Body of pancreas (tissue), 4 donors: ENCODE results near the gene VEGFB. TPM values are rescaled to one million over a fixed set of nuclear protein-coding genes. Genes with fewer than 3 reads are reported as not detected.
A peak's percentile ranks its signal among the peaks of the same experiment; 100 is the strongest.

Experiments
- ATAC-seq: fragments of 150-250 bp; one replicate; pipeline ENCODE4 v1.9.1; 2016
- DNase-seq, 4 donors: peaks; one replicate each; pipeline ENCODE4 v3.0.0-alpha.2; 2019
- H3K27ac ChIP-seq, 4 donors: fragments of 200-600 bp; sonication (generic); 1 replicate in 3 of 4; 2 replicates in 1 of 4; pipeline versions ENCODE4 v1.5.1 to v1.6.1; 2016 to 2019; ENCODE audit warnings: mild to moderate bottlenecking in 1 of 4, mixed read lengths in 1 of 4, moderate library complexity in 1 of 4
- H3K27me3 ChIP-seq, 2 donors: fragments of 200-600 bp; sonication (generic); one replicate each; pipeline ENCODE4 v1.6.0; 2016; ENCODE audit warnings: mild to moderate bottlenecking in 1 of 2
- H3K36me3 ChIP-seq, 2 donors: fragments of 200-600 bp; sonication (generic); replicated peaks in 1 of 2; 2 replicates each; pipeline ENCODE4 v1.5.1; 2016; ENCODE audit warnings: low read depth in 2 of 2; ENCODE audit not compliant: insufficient read depth in 1 of 2
- H3K4me1 ChIP-seq: fragments of 200-600 bp; sonication (generic); one replicate; pipeline ENCODE4 v1.6.0; 2016
- H3K4me3 ChIP-seq, 2 donors: fragments of 200-600 bp; sonication (generic); 1 replicate in 1 of 2; 2 replicates in 1 of 2; pipeline ENCODE4 v1.5.1; 2016 to 2019
- H3K9me3 ChIP-seq, 3 donors: fragments of 200-600 bp; sonication (generic); 1 replicate in 2 of 3; 2 replicates in 1 of 3; pipeline ENCODE4 v1.5.1; 2016
- POLR2A ChIP-seq, 3 donors: fragments of 450-650 bp; IDR thresholded peaks; one replicate each; pipeline ENCODE4 v1.6.1; 2016; ENCODE audit warnings: antibody characterized with exemption in 3 of 3, mild to moderate bottlenecking in 2 of 3
- WGBS, 2 donors: methylation state at CpG; one replicate each; pipeline ENCODE4 v1.1.5; 2017; 5-methylcytosine and 5-hydroxymethylcytosine counted together
- intact Hi-C: fragments of 100-400 bp; cut with DNase I; formaldehyde crosslinking; loops from one replicate; pipeline ENCODE4 v1.15.1; 2023
- total RNA-seq, 2 donors: library from RNA; depleted of rRNA; stranded (reverse); fragments of >200 nt; gene quantifications; one replicate each; pipeline ENCODE4 v1.1.0, GENCODE V29; 2016
- TF ChIP-seq, protein P1 (sequence below), 7 experiments: fragments of 450-650 bp in 4 of 7; fragments of 200-600 bp in 3 of 7; sonication (generic) in 3 of 7; IDR thresholded peaks; one replicate each; pipeline ENCODE4 v1.5.1; 2016 to 2019; ENCODE audit warnings: antibody characterized with exemption in 7 of 7

Gene VEGFB
- total RNA-seq, 2 donors from 2014 or later: 32.4 to 108 TPM

DNA sequence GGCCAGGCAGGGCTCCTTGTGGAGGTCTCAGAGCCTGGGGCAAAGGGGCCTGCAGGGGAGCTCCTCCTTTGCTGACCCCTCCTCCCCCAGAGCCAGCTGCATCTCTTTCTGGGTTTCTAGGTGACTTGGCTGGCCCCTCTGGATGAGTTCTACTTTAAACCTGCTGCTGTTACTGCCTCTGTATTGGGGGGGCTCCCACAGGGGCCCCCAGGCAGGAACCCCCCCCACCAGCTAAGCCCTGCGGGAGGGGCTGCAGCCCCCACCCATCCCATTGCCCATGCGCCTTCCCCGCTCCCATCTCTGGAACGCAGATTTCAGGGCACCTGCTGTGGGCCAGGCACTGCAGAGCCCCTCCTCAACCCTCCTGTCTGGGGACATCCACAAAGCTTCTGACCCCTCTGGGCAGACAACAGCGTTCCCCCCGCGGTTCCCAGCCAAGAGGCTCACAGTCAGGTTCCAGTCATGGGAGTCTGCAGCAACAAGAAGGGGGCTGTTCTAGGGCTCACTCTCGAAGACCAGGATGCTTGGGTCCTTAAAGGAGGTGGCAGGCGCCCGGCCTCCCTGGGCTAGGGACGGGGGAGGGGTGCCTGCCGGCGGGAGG, 16.1 kb downstream of the VEGFB start:
- WGBS, 2 donors: 26% methylated on average over 13 of the region's 13 CpGs; no CpG with 5 or more reads in 1 of the 2 donors
- ATAC-seq (no peak), DNase-seq (no peak)
- no peak overlapping the region for H3K4me3 ChIP-seq
- peaks cover 35% of the 10 kb centered on the region for H3K4me1 ChIP-seq
- TF ChIP-seq, protein P1, sequence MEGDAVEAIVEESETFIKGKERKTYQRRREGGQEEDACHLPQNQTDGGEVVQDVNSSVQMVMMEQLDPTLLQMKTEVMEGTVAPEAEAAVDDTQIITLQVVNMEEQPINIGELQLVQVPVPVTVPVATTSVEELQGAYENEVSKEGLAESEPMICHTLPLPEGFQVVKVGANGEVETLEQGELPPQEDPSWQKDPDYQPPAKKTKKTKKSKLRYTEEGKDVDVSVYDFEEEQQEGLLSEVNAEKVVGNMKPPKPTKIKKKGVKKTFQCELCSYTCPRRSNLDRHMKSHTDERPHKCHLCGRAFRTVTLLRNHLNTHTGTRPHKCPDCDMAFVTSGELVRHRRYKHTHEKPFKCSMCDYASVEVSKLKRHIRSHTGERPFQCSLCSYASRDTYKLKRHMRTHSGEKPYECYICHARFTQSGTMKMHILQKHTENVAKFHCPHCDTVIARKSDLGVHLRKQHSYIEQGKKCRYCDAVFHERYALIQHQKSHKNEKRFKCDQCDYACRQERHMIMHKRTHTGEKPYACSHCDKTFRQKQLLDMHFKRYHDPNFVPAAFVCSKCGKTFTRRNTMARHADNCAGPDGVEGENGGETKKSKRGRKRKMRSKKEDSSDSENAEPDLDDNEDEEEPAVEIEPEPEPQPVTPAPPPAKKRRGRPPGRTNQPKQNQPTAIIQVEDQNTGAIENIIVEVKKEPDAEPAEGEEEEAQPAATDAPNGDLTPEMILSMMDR (IDR thresholded peaks at IDR 0.05): no peak
- TF ChIP-seq POLR2A (IDR thresholded peaks at IDR 0.05): no peak
- H3K9me3 ChIP-seq: no peaks in the 10 kb centered on the region
- intact Hi-C loops: no loop called here
- H3K27ac ChIP-seq: no peak overlapping the region
- no peaks in the 10 kb centered on the region for H3K27me3 ChIP-seq
- no peaks in the 10 kb centered on the region for H3K36me3 ChIP-seq

GRCh38 chr11:64251016-64251752, 16.8 kb downstream of the VEGFB start, which contains the start of gene PLCB3:
Gene PLCB3 (plus strand): TSS chr11:64251530. CDS start chr11:64251650, 120 bp downstream.
- H3K4me1 ChIP-seq: peaks cover 35% of the 10 kb centered on the region
- peak within 1 kb of the TSS in 3 of 4 donors; percentile 46 to 67 (median 48) for H3K27ac ChIP-seq
- H3K27me3 ChIP-seq: no peaks in the 10 kb centered on the region
- H3K36me3 ChIP-seq: no peaks in the 10 kb centered on the region
- H3K9me3 ChIP-seq: no peaks in the 10 kb centered on the region
- WGBS, 2 donors: 1% methylated on average over 33 of the region's 75 CpGs; no CpG with 5 or more reads in 1 of the 2 donors
- intact Hi-C loops: no loop called here
- peak within 1 kb of the TSS; percentile 29 to 62 for H3K4me3 ChIP-seq
- ATAC-seq (peak; percentile 65), DNase-seq (peak; percentile 54 to 68 (median 62))
- TF ChIP-seq, protein P1 (IDR thresholded peaks at IDR 0.05): peak; percentile 51 to 95 (median 79)
- peak in 1 of 3 donors; percentile 18 for TF ChIP-seq POLR2A (IDR thresholded peaks at IDR 0.05)

GRCh38 chr11:64251753-64252002, 17.3 kb downstream of the VEGFB start:
- intact Hi-C loops: no loop called here
- ATAC-seq: no peak
- H3K27me3 ChIP-seq: no peaks in the 10 kb centered on the region
- H3K4me1 ChIP-seq: peaks cover 35% of the 10 kb centered on the region
- H3K4me3 ChIP-seq: peak overlapping the region; percentile 29 to 62
- H3K27ac ChIP-seq: peak overlapping the region in 3 of 4 donors; percentile 25 to 67 (median 48)
- DNase-seq: no peak
- H3K36me3 ChIP-seq: no peaks in the 10 kb centered on the region
- H3K9me3 ChIP-seq: no peaks in the 10 kb centered on the region
- no peak for TF ChIP-seq POLR2A (IDR thresholded peaks at IDR 0.05)
- TF ChIP-seq, protein P1 (IDR thresholded peaks at IDR 0.05): no peak
- WGBS, 2 donors: 0% methylated on average over 8 to 18 of the region's 18 CpGs

- TF ChIP-seq, protein P1 (IDR thresholded peaks at IDR 0.05): peak in 4 of 7 experiments; percentile 10 to 40 (median 27)
- TF ChIP-seq POLR2A (IDR thresholded peaks at IDR 0.05): peak in 2 of 3 donors; percentile 24 to 30
- peak overlapping the region in 2 of 4 donors; percentile 25 to 67 for H3K27ac ChIP-seq
- peak; percentile 29 for ATAC-seq
- peak; percentile 47 to 60 (median 55) for DNase-seq
- H3K4me1 ChIP-seq: peaks cover 31% of the 10 kb centered on the region
- no peaks in the 10 kb centered on the region for H3K27me3 ChIP-seq
- H3K4me3 ChIP-seq: peak overlapping the region; percentile 29 to 62
- H3K36me3 ChIP-seq: no peaks in the 10 kb centered on the region
- intact Hi-C loops: no loop called here
- 3 to 5% methylated on average over 14 to 23 of the region's 23 CpGs for WGBS, 2 donors
- H3K9me3 ChIP-seq: no peaks in the 10 kb centered on the region
Observed at GRCh38 chr11:64252003-64252872, 17.9 kb downstream of the VEGFB start.
